Vagina (tissue), 2 donors: ENCODE measurements around the gene TEX22. TPM values are rescaled to one million over a fixed set of nuclear protein-coding genes. Genes with fewer than 3 reads are reported as not detected.

ENCODE experiments used
- DNase-seq, 2 donors: peaks; one replicate each; pipeline ENCODE4 v3.0.0-alpha.2; 2017; ENCODE audit errors: extremely low spot score in 2 of 2
- H3K27ac ChIP-seq: fragments of 200-600 bp; sonication (generic); one replicate; pipeline ENCODE4 v1.5.1; 2019
- H3K27me3 ChIP-seq: fragments of 200-600 bp; sonication (generic); one replicate; pipeline ENCODE4 v1.5.1; 2019
- H3K36me3 ChIP-seq, 2 donors: fragments of 200-600 bp; sonication (generic); one replicate each; pipeline ENCODE4 v1.5.1; 2017 to 2019
- H3K4me1 ChIP-seq: fragments of 200-600 bp; sonication (generic); one replicate; pipeline ENCODE4 v1.5.1; 2019
- H3K4me3 ChIP-seq, 2 donors: fragments of 200-600 bp; sonication (generic); 1 replicate in 1 of 2; 2 replicates in 1 of 2; pipeline ENCODE4 v1.5.1; 2016 to 2019
- H3K9me3 ChIP-seq: fragments of 200-600 bp; sonication (generic); one replicate; pipeline ENCODE4 v1.5.1; 2019
- POLR2A ChIP-seq, 2 donors: fragments of 450-650 bp; IDR thresholded peaks; one replicate each; pipeline ENCODE4 v1.6.1; 2017; ENCODE audit warnings: antibody characterized with exemption in 2 of 2, mild to moderate bottlenecking in 2 of 2, moderate library complexity in 2 of 2
- POLR2AphosphoS5 ChIP-seq, 2 donors: sonication (generic); formaldehyde crosslinking; IDR thresholded peaks; one replicate each; pipeline ENCODE4 v1.9.0; 2017; ENCODE audit warnings: antibody characterized with exemption in 2 of 2, mild to moderate bottlenecking in 2 of 2, low read depth in 1 of 2; ENCODE audit not compliant: insufficient read depth in 1 of 2
- intact Hi-C: fragments of 100-400 bp; cut with DNase I; formaldehyde crosslinking; loops from one replicate; pipeline ENCODE4 v1.15.1; 2023
- total RNA-seq: library from RNA; depleted of rRNA; stranded (reverse); fragments of >200 nt; gene quantifications from one replicate; pipeline ENCODE4 v1.2.3, GENCODE V29; 2016
- TF ChIP-seq, protein P1 (sequence below), 3 experiments: fragments of 450-650 bp in 2 of 3; fragments of 200-600 bp in 1 of 3; sonication (generic) in 1 of 3; IDR thresholded peaks; one replicate each; pipeline ENCODE4 v1.5.1; 2017 to 2019; ENCODE audit warnings: antibody characterized with exemption in 3 of 3, mild to moderate bottlenecking in 2 of 3, moderate library complexity in 2 of 3

The TEX22 gene
- total RNA-seq, 1 donor from 2014 or later: not detected

DNA sequence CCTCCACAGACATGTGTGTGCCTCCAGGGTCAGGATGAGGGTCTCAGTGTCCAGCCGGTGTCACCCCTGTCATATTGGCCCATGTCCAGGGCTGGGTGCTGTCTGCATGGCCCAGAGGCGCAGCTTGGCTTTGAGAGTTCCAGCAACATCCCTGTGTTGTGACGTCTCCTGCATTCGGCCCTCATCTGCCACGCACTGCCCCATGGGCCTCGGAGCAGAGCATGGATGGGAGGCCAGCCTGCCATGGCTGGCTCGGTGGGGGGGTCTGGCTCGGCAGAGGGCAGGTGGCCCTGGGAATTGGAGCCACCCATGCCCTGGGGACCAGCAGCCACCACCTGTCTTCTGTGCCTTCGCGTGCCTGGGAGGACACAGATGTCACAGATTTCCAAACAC lies 10.8 kb upstream of the TEX22 start:
- H3K27ac ChIP-seq: no peak overlapping the region
- no peak overlapping the region for H3K4me3 ChIP-seq
- no peak for DNase-seq
- H3K27me3 ChIP-seq: no peaks in the 10 kb centered on the region
- intact Hi-C loops: no loop called here
- peaks cover 0 to 28% of the 10 kb centered on the region in 2 donors for H3K36me3 ChIP-seq
- H3K4me1 ChIP-seq: no peaks in the 10 kb centered on the region
- H3K9me3 ChIP-seq: no peaks in the 10 kb centered on the region
- no peak for TF ChIP-seq POLR2AphosphoS5 (IDR thresholded peaks at IDR 0.05; ENCODE audit: insufficient read depth in 1 of 2, low read depth in 1 of 2)
- TF ChIP-seq POLR2A (IDR thresholded peaks at IDR 0.05): no peak
- TF ChIP-seq, protein P1, sequence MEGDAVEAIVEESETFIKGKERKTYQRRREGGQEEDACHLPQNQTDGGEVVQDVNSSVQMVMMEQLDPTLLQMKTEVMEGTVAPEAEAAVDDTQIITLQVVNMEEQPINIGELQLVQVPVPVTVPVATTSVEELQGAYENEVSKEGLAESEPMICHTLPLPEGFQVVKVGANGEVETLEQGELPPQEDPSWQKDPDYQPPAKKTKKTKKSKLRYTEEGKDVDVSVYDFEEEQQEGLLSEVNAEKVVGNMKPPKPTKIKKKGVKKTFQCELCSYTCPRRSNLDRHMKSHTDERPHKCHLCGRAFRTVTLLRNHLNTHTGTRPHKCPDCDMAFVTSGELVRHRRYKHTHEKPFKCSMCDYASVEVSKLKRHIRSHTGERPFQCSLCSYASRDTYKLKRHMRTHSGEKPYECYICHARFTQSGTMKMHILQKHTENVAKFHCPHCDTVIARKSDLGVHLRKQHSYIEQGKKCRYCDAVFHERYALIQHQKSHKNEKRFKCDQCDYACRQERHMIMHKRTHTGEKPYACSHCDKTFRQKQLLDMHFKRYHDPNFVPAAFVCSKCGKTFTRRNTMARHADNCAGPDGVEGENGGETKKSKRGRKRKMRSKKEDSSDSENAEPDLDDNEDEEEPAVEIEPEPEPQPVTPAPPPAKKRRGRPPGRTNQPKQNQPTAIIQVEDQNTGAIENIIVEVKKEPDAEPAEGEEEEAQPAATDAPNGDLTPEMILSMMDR (IDR thresholded peaks at IDR 0.05): no peak

DNA sequence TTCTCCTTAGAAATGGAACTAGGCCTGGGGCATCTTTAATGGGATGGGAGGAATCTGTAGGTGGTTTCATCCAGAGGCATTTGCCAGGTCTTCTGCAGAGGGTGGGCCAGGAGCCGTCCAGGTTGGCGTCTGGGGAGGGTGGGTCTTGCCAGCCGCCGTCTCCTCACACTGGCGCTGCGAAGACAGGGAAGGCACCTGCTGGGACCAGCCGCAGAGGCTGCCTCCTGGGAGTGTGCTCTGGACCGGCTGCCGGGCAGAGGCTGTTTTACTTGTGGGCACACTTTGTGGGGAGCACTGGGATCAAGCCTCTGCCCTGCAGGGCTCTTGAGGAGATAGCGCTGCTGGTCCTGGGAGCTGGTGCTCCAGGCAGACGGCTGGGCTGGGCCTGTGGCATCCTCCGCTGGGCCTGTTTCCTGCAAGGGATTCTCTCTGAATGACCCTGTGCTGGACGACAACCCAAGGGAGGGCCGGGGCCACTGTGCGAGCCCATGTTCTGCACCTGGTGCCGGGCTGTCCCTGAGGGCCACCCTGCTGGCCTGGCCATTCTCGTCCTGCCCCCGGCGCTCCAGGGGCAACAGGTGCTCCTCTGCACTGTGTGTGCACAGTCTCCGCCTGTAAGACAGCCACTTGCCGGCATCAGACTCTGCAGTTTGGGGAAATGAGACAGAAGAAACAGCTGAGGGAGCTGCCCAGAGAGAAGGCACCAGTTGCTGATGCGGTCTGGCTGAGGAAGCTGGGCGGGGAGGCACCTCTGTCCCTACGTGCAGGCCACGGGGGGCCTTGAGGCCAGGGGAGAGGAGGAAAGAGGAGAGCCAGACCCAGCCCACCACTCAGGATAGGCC lies 10.0 kb upstream of the TEX22 start:
- intact Hi-C loops: no loop called here
- Histone ChIP-seq H3K27ac (no peak overlapping the region), H3K4me3 (no peak overlapping the region), H3K9me3 (no peaks in the 10 kb centered on the region), H3K36me3 (peaks cover 0 to 20% of the 10 kb centered on the region in 2 donors), H3K4me1 (no peaks in the 10 kb centered on the region), H3K27me3 (no peaks in the 10 kb centered on the region)
- no peak for DNase-seq
- TF ChIP-seq, protein P1 (IDR thresholded peaks at IDR 0.05): no peak
- no peak for TF ChIP-seq POLR2A (IDR thresholded peaks at IDR 0.05)
- TF ChIP-seq POLR2AphosphoS5 (IDR thresholded peaks at IDR 0.05; ENCODE audit: insufficient read depth in 1 of 2, low read depth in 1 of 2): no peak

DNA sequence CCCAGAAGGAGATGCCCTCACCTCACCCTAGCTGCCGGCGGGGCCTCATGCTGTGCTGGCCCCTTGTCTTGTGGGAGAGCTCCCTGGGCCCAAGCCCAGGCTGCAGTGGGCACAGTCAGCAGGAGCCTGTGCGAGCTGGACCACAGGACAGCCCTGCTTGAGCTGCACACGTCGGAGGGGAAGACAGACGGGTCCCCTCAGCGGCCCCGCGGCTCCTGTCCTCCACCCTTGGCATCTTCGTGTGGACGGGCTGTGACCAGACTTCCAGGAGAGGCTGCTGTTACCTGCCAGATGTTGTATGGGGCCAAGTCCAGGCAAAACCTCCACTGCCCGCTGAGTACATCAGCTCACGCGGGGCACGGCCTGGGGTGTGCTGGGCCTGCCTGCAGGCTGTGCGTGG lies 9.4 kb upstream of the TEX22 start:
- DNase-seq: no peak
- Histone ChIP-seq H3K27ac (no peak overlapping the region), H3K4me3 (no peak overlapping the region), H3K9me3 (no peaks in the 10 kb centered on the region), H3K36me3 (peaks cover 0 to 13% of the 10 kb centered on the region in 2 donors), H3K27me3 (no peaks in the 10 kb centered on the region), H3K4me1 (no peaks in the 10 kb centered on the region)
- TF ChIP-seq, protein P1 (IDR thresholded peaks at IDR 0.05): no peak
- no peak for TF ChIP-seq POLR2A (IDR thresholded peaks at IDR 0.05)
- TF ChIP-seq POLR2AphosphoS5 (IDR thresholded peaks at IDR 0.05; ENCODE audit: insufficient read depth in 1 of 2, low read depth in 1 of 2): no peak
- intact Hi-C loops: no loop called here

DNA sequence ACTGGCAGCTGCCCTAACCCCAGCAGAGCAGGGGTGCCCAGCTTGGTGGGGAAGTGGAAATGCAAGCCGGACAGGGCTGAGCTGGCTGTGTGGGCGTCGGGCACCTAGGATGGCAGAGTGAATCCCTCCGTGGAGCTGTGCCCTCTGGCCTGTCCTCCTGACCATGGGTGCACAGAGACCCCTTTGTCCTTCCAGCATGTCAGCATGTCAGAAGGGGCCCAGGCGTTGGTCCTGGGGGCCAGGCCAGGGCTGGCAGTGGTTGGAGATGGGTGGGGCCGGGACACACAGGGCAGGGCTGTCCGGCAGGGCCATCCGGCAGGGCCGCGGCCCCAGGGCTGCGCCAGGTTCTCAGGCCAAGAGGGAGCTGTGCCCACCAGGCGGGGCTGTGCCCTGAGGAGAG lies 8.8 kb upstream of the TEX22 start:
- H3K4me1 ChIP-seq: no peaks in the 10 kb centered on the region

More for the DNA sequence above, 8.8 kb upstream of the TEX22 start:
- Histone ChIP-seq H3K36me3 (peaks cover 0 to 9% of the 10 kb centered on the region in 2 donors), H3K4me3 (no peak overlapping the region), H3K27me3 (no peaks in the 10 kb centered on the region), H3K27ac (no peak overlapping the region), H3K9me3 (no peaks in the 10 kb centered on the region)
- TF ChIP-seq POLR2AphosphoS5 (IDR thresholded peaks at IDR 0.05; ENCODE audit: insufficient read depth in 1 of 2, low read depth in 1 of 2) (no peak), POLR2A (IDR thresholded peaks at IDR 0.05) (no peak)
- TF ChIP-seq, protein P1 (IDR thresholded peaks at IDR 0.05): no peak
- intact Hi-C loops: no loop called here
- no peak for DNase-seq
